H9 (cell line): Measurements from ENCODE around the gene C3. TPM values are rescaled to one million over a fixed set of nuclear protein-coding genes. Genes with fewer than 3 reads are reported as not detected.
A peak's percentile ranks its signal among the peaks of the same experiment; 100 is the strongest.
"Not testable (repeated sequence)": the region's sequence is repeated elsewhere in the genome, so short reads cannot be mapped to it uniquely, and the experiment has no call there.

Experiments
- DNase-seq: peaks from one replicate; pipeline ENCODE4 v3.0.0-alpha.2; 2017
- H2AFZ ChIP-seq: one replicate; pipeline ENCODE4 v1.6.1; 2013; ENCODE audit warnings: mild to moderate bottlenecking, low read length, control low read depth, moderate library complexity
- H2AK5ac ChIP-seq: 2 replicates; pipeline ENCODE4 v1.6.1; 2013; ENCODE audit warnings: low read length, control low read depth, mixed read lengths; ENCODE audit not compliant: insufficient read length
- H2BK120ac ChIP-seq: one replicate; pipeline ENCODE4 v1.6.1; 2013; ENCODE audit warnings: low read depth, mild to moderate bottlenecking, low read length, control low read depth, inconsistent platforms; ENCODE audit not compliant: poor library complexity, severe bottlenecking
- H2BK12ac ChIP-seq: 2 replicates; pipeline ENCODE4 v1.6.1; 2013; ENCODE audit warnings: low read length, control low read depth, mixed read lengths, low read depth; ENCODE audit not compliant: insufficient read length
- H2BK15ac ChIP-seq: 2 replicates; pipeline ENCODE4 v1.6.1; 2013; ENCODE audit warnings: low read depth, low read length, control low read depth
- H2BK20ac ChIP-seq: one replicate; pipeline ENCODE4 v1.6.1; 2013; ENCODE audit warnings: low read depth, mild to moderate bottlenecking, low read length, control low read depth, inconsistent platforms; ENCODE audit not compliant: poor library complexity, severe bottlenecking
- H2BK5ac ChIP-seq: 2 replicates; pipeline ENCODE4 v1.6.1; 2013; ENCODE audit warnings: low read length, control low read depth, mixed read lengths; ENCODE audit not compliant: insufficient read length
- H3K14ac ChIP-seq: 2 replicates; pipeline ENCODE4 v1.6.1; 2013; ENCODE audit warnings: low read length, control low read depth; ENCODE audit not compliant: insufficient read depth
- H3K18ac ChIP-seq: 2 replicates; pipeline ENCODE4 v1.6.1; 2013; ENCODE audit warnings: low read depth, mild to moderate bottlenecking, mixed read lengths, low read length, control low read depth; ENCODE audit not compliant: insufficient read length
- H3K23ac ChIP-seq: 2 replicates; pipeline ENCODE4 v1.6.1; 2013; ENCODE audit warnings: low read length, control low read depth, mixed read lengths, low read depth; ENCODE audit not compliant: insufficient read length
- H3K23me2 ChIP-seq: 2 replicates; pipeline ENCODE4 v1.6.1; 2013; ENCODE audit warnings: low read depth, mild to moderate bottlenecking, mixed read lengths, low read length, control low read depth; ENCODE audit not compliant: insufficient read length, poor library complexity, severe bottlenecking
- H3K27ac ChIP-seq: 2 replicates; pipeline ENCODE4 v1.5.1; 2013; ENCODE audit warnings: low read length, control low read depth, mixed read lengths, low read depth; ENCODE audit not compliant: insufficient read length
- H3K27me3 ChIP-seq: 2 replicates; pipeline ENCODE4 v1.6.1; 2013; ENCODE audit warnings: low read length, control low read depth, inconsistent platforms; ENCODE audit not compliant: insufficient read depth
- H3K4ac ChIP-seq: 2 replicates; pipeline ENCODE4 v1.6.1; 2013; ENCODE audit warnings: low read depth, mild to moderate bottlenecking, control low read depth, inconsistent platforms, low read length, moderate library complexity
- H3K4me1 ChIP-seq: 2 replicates; pipeline ENCODE4 v1.6.1; 2013; ENCODE audit warnings: low read length, control low read depth, inconsistent platforms; ENCODE audit not compliant: insufficient read depth
- H3K4me2 ChIP-seq: 2 replicates; pipeline ENCODE4 v1.6.1; 2013; ENCODE audit warnings: low read length, control low read depth, mixed read lengths; ENCODE audit not compliant: insufficient read length, insufficient read depth
- H3K56ac ChIP-seq: 2 replicates; pipeline ENCODE4 v1.6.1; 2013; ENCODE audit warnings: low read depth, mild to moderate bottlenecking, mixed read lengths, low read length, control low read depth; ENCODE audit not compliant: insufficient read length
- H3K79me1 ChIP-seq: 2 replicates; pipeline ENCODE4 v1.6.1; 2013; ENCODE audit warnings: low read depth, mild to moderate bottlenecking, moderate library complexity, low read length, control low read depth, inconsistent platforms; ENCODE audit not compliant: insufficient read depth, poor library complexity, severe bottlenecking
- H3K79me2 ChIP-seq: 2 replicates; pipeline ENCODE4 v1.6.1; 2013; ENCODE audit warnings: low read length, control low read depth, inconsistent platforms; ENCODE audit not compliant: insufficient read depth
- H3K9ac ChIP-seq: 2 replicates; pipeline ENCODE4 v1.6.1; 2013; ENCODE audit warnings: low read length, control low read depth, mixed read lengths; ENCODE audit not compliant: insufficient read length; ENCODE audit errors: extremely low read depth
- H3K9me3 ChIP-seq: one replicate; pipeline ENCODE4 v1.6.1; 2013; ENCODE audit warnings: low read depth, low read length, inconsistent platforms; ENCODE audit not compliant: control insufficient read depth
- H3T11ph ChIP-seq: one replicate; pipeline ENCODE4 v1.6.1; 2013; ENCODE audit warnings: mild to moderate bottlenecking, low read length, control low read depth, inconsistent platforms
- H4K20me1 ChIP-seq: one replicate; pipeline ENCODE4 v1.6.1; 2013; ENCODE audit not compliant: control insufficient read depth, insufficient read length, insufficient read depth
- H4K5ac ChIP-seq: 2 replicates; pipeline ENCODE4 v1.6.1; 2013; ENCODE audit warnings: low read depth, mild to moderate bottlenecking, mixed read lengths, low read length, control low read depth; ENCODE audit not compliant: insufficient read length
- H4K8ac ChIP-seq: replicated peaks from 2 replicates; pipeline ENCODE4 v1.6.1; 2013; ENCODE audit warnings: low read length, control low read depth, mixed read lengths, low read depth; ENCODE audit not compliant: insufficient read length
- H4K91ac ChIP-seq: 2 replicates; pipeline ENCODE4 v1.6.1; 2013; ENCODE audit warnings: low read depth, mild to moderate bottlenecking, moderate library complexity, mixed read lengths, low read length, control low read depth; ENCODE audit not compliant: insufficient read length
- H3K27ac Mint-ChIP-seq, 3 experiments: 2 replicates in 2 of 3; 3 replicates in 1 of 3; pipeline ENCODE4 v1.8.0; 2020 to 2021; ENCODE audit warnings: mixed read lengths in 3 of 3, mild to moderate bottlenecking in 1 of 3, moderate library complexity in 1 of 3
- H3K27me3 Mint-ChIP-seq: 2 replicates; pipeline ENCODE4 v1.8.0; 2021; ENCODE audit warnings: low read depth, mild to moderate bottlenecking, moderate library complexity, mixed read lengths
- H3K36me3 Mint-ChIP-seq, 3 experiments: 2 replicates in 2 of 3; 3 replicates in 1 of 3; pipeline ENCODE4 v1.8.0; 2020 to 2021; ENCODE audit warnings: low read depth in 3 of 3, mixed read lengths in 3 of 3; ENCODE audit not compliant: insufficient read depth in 1 of 3
- H3K4me1 Mint-ChIP-seq, 2 experiments: 2 replicates each; pipeline ENCODE4 v1.8.0; 2020; ENCODE audit warnings: mixed read lengths in 2 of 2
- H3K4me3 Mint-ChIP-seq, 2 experiments: 2 replicates in 1 of 2; 3 replicates in 1 of 2; pipeline ENCODE4 v1.8.0; 2020 to 2021; ENCODE audit warnings: mild to moderate bottlenecking in 2 of 2, mixed read lengths in 2 of 2, moderate library complexity in 1 of 2
- H3K9me3 Mint-ChIP-seq, 2 experiments: 2 replicates in 1 of 2; 3 replicates in 1 of 2; pipeline ENCODE4 v1.8.0; 2020; ENCODE audit warnings: mild to moderate bottlenecking in 2 of 2, mixed read lengths in 2 of 2, moderate library complexity in 1 of 2
- WGBS: extraction: QIAGEN DNeasy Blood & Tissue Kit; methylation state at CpG from one replicate; pipeline ENCODE4 v1.1.7; 2013; ENCODE audit warnings: missing lambda C conversion rate, low lambda C conversion rate, mixed read lengths; ENCODE audit not compliant: insufficient read length; ENCODE audit errors: extremely low coverage; 5-methylcytosine and 5-hydroxymethylcytosine counted together
- total RNA-seq: library from RNA; stranded (reverse); gene quantifications from 2 replicates; pipeline ENCODE4 v1.2.1, GENCODE V29; 2021
- TF ChIP-seq, protein P1 (sequence below): fragments of 200-600 bp; sonication (generic); conservative IDR thresholded peaks from 3 replicates; pipeline ENCODE4 v1.8.0; 2021; ENCODE audit warnings: antibody characterized with exemption, mild to moderate bottlenecking

Gene C3
- total RNA-seq, 1 experiment from 2014 or later: 5.9 TPM

DNA sequence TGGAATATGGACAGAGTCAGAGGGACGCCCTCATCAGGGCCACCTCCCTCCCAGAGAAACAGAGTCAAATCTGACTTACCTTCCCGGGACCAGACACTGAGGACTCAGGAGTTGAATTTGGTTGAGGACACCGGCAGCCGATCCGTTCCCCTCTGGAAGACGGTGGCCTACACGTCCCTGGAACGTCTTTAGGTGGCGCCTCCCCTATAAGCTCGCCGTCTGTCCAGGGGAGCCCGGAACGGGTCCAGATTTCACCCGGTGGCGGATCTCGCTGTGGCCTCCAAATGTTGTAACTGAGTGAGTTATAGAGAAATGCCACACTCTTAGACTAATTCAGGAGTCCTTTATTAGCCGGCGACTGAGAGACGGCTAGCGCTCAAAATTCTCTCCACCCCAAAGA, 59.5 kb downstream of the C3 start:
- H3K9me3 Mint-ChIP-seq: peaks cover 0 to 56% of the 10 kb centered on the region in 2 experiments; a peak in 2 of 5 replicates

DNA sequence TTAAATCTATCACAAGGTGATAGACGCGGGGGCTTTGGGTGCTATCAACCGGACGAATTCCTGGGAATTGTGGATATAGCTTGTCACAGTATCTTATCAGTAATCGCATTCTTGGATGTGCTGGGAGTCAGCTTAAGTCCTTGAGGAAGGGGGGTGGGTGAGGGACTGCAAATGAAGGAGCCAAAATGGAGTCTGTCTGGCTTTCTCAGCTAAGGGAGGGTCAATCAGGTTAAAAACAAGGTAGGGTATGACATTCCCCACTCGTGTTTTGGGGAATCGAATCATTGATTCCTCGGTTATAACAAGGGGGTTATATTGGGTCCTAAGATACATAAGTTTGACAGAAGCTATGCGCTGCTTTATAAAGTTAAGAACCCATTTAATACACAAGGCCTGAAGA, 64.1 kb downstream of the C3 start:
- not testable (repeated sequence) for H4K8ac ChIP-seq, H3K9me3 ChIP-seq, H3K4me1 Mint-ChIP-seq, H3K4me2 ChIP-seq, H3K27me3 ChIP-seq, H2BK120ac ChIP-seq, H2AK5ac ChIP-seq, DNase-seq, H3K23me2 ChIP-seq, H2BK15ac ChIP-seq, H3K27me3 Mint-ChIP-seq, H3K23ac ChIP-seq, H2BK5ac ChIP-seq, H3K14ac ChIP-seq, H3T11ph ChIP-seq, H4K5ac ChIP-seq, H3K4me3 Mint-ChIP-seq, H3K4me1 ChIP-seq, H2BK12ac ChIP-seq, H2AFZ ChIP-seq, H3K79me2 ChIP-seq, H3K9ac ChIP-seq, H3K27ac ChIP-seq, H3K18ac ChIP-seq, H3K27ac Mint-ChIP-seq, H3K36me3 Mint-ChIP-seq, H4K91ac ChIP-seq, H3K56ac ChIP-seq, H4K20me1 ChIP-seq, H3K79me1 ChIP-seq, H3K4ac ChIP-seq, H2BK20ac ChIP-seq
- peaks cover 4 to 67% of the 10 kb centered on the region in 2 experiments; a peak in 3 of 5 replicates for H3K9me3 Mint-ChIP-seq
- WGBS: no CpG with 5 or more reads among the region's 9 CpGs

More for the DNA sequence above, 59.5 kb downstream of the C3 start:
- no peaks in the 10 kb centered on the region for H3K27me3 ChIP-seq
- no peak overlapping the region for H3K18ac ChIP-seq
- Mint-ChIP-seq H3K36me3 (no peaks in the 10 kb centered on the region), H3K27ac (no peak overlapping the region), H3K27me3 (peaks cover 9% of the 10 kb centered on the region), H3K4me3 (no peak overlapping the region), H3K4me1 (0 out of 4 replicates have a peak, but pooled peaks cover 0 to 5% of the 10 kb centered on the region in 2 experiments)
- H3K23ac ChIP-seq: no peak overlapping the region
- H3K4me1 ChIP-seq: no peaks in the 10 kb centered on the region
- H2AFZ ChIP-seq: no peak overlapping the region
- no peak overlapping the region for H3K14ac ChIP-seq
- no peak overlapping the region for H3K4me2 ChIP-seq
- no peak overlapping the region for H4K8ac ChIP-seq
- H4K20me1 ChIP-seq: no peaks in the 10 kb centered on the region
- H4K91ac ChIP-seq: no peak overlapping the region
- TF ChIP-seq, protein P1, sequence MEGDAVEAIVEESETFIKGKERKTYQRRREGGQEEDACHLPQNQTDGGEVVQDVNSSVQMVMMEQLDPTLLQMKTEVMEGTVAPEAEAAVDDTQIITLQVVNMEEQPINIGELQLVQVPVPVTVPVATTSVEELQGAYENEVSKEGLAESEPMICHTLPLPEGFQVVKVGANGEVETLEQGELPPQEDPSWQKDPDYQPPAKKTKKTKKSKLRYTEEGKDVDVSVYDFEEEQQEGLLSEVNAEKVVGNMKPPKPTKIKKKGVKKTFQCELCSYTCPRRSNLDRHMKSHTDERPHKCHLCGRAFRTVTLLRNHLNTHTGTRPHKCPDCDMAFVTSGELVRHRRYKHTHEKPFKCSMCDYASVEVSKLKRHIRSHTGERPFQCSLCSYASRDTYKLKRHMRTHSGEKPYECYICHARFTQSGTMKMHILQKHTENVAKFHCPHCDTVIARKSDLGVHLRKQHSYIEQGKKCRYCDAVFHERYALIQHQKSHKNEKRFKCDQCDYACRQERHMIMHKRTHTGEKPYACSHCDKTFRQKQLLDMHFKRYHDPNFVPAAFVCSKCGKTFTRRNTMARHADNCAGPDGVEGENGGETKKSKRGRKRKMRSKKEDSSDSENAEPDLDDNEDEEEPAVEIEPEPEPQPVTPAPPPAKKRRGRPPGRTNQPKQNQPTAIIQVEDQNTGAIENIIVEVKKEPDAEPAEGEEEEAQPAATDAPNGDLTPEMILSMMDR: peak; percentile 23; the same call in 1 of the 3 replicates
- no peak overlapping the region for H3K27ac ChIP-seq
- WGBS: no CpG with 5 or more reads among the region's 20 CpGs
- H4K5ac ChIP-seq: no peak overlapping the region
- no peak overlapping the region for H3K56ac ChIP-seq
- no peaks in the 10 kb centered on the region for H3K79me1 ChIP-seq
- no peak overlapping the region for H2BK20ac ChIP-seq
- H3K23me2 ChIP-seq: no peaks in the 10 kb centered on the region
- no peak overlapping the region for H3K9ac ChIP-seq
- H2BK5ac ChIP-seq: no peak overlapping the region
- peak; percentile 47 for DNase-seq
- no peak overlapping the region for H3T11ph ChIP-seq
- no peaks in the 10 kb centered on the region for H3K9me3 ChIP-seq
- no peaks in the 10 kb centered on the region for H3K79me2 ChIP-seq
- H2BK12ac ChIP-seq: no peak overlapping the region
- H2AK5ac ChIP-seq: no peak overlapping the region
- H2BK120ac ChIP-seq: no peak overlapping the region
- no peak overlapping the region for H3K4ac ChIP-seq
- no peak overlapping the region for H2BK15ac ChIP-seq
